IMR-90 (cell line): ENCODE data around the gene VSIG4. TPM values are rescaled to one million over a fixed set of nuclear protein-coding genes. Genes with fewer than 3 reads are reported as not detected.

ENCODE experiments used
- ATAC-seq: fragments of 200-7000 bp; cut with Tn5 transposase; 2 replicates; pipeline ENCODE4 v1.9.1; 2020; ENCODE audit warnings: low read depth, mild to moderate bottlenecking, moderate library complexity
- BruUV-seq: library from RNA; stranded (reverse); fragments of 400-500 nt; replicated peaks from 2 replicates; lab custom pipeline; 2021; lab: Mats Ljungman, UMichigan
- CTCF ChIA-PET: fragments of 300-600 bp; formaldehyde crosslinking; extraction: SDS; loops from one replicate; lab custom pipeline; 2021; ENCODE audit warnings: antibody characterized with exemption; lab: Yijun Ruan, JAX
- POLR2A ChIA-PET: fragments of 300-600 bp; sonication (Branson Sonifier 250); formaldehyde crosslinking; loops from one replicate; lab custom pipeline; 2022; ENCODE audit warnings: antibody characterized with exemption; ENCODE audit not compliant: unreplicated experiment; lab: Charles Lee
- DNase-seq: peaks from one replicate; pipeline ENCODE4 v3.0.0; 2013
- H2AFZ ChIP-seq: replicated peaks from 2 replicates; pipeline ENCODE3; 2013; ENCODE audit warnings: low read length, mild to moderate bottlenecking; ENCODE audit not compliant: poor library complexity
- H2AK5ac ChIP-seq: 2 replicates; pipeline ENCODE4 v1.6.1; 2013; ENCODE audit warnings: low read depth, low read length, inconsistent platforms
- H2AK9ac ChIP-seq: replicated peaks from 2 replicates; pipeline ENCODE3; 2013; ENCODE audit warnings: mild to moderate bottlenecking, low read depth, low read length, moderate library complexity; ENCODE audit not compliant: poor library complexity
- H2BK120ac ChIP-seq: 2 replicates; pipeline ENCODE4 v1.6.1; 2013; ENCODE audit warnings: low read depth, low read length, inconsistent platforms
- H2BK15ac ChIP-seq: 3 replicates; pipeline ENCODE4 v1.6.1; 2013; ENCODE audit warnings: low read depth, low read length, inconsistent platforms
- H2BK20ac ChIP-seq: 2 replicates; pipeline ENCODE4 v1.6.1; 2013; ENCODE audit warnings: low read depth, mild to moderate bottlenecking, inconsistent platforms, low read length, moderate library complexity
- H2BK5ac ChIP-seq: 2 replicates; pipeline ENCODE4 v1.6.1; 2013; ENCODE audit warnings: mild to moderate bottlenecking, low read depth, low read length, inconsistent platforms; ENCODE audit not compliant: poor library complexity, severe bottlenecking
- H3K14ac ChIP-seq: replicated peaks from 2 replicates; pipeline ENCODE4 v1.6.1; 2013; ENCODE audit warnings: low read depth, low read length, inconsistent platforms
- H3K18ac ChIP-seq: 2 replicates; pipeline ENCODE4 v1.6.1; 2013; ENCODE audit warnings: low read depth, low read length, control low read depth
- H3K23ac ChIP-seq: 2 replicates; pipeline ENCODE4 v1.6.1; 2013; ENCODE audit warnings: low read depth, low read length, inconsistent platforms
- H3K27ac ChIP-seq: 2 replicates; pipeline ENCODE4 v1.5.1; 2013; ENCODE audit warnings: mild to moderate bottlenecking, control low read depth, low read length; ENCODE audit not compliant: insufficient read depth
- H3K27me3 ChIP-seq: 2 replicates; pipeline ENCODE4 v1.6.1; 2013; ENCODE audit warnings: low read length; ENCODE audit not compliant: control insufficient read depth, insufficient read depth
- H3K36me3 ChIP-seq: 2 replicates; pipeline ENCODE4 v1.6.1; 2013; ENCODE audit warnings: low read length, mixed read lengths; ENCODE audit not compliant: control insufficient read depth, insufficient read depth
- H3K4ac ChIP-seq: 2 replicates; pipeline ENCODE4 v1.6.1; 2013; ENCODE audit warnings: low read depth, low read length, inconsistent platforms
- H3K4me1 ChIP-seq: 2 replicates; pipeline ENCODE4 v1.6.1; 2013; ENCODE audit warnings: low read length, mixed read lengths; ENCODE audit not compliant: control insufficient read depth, insufficient read depth
- H3K4me2 ChIP-seq: 2 replicates; pipeline ENCODE4 v1.6.1; 2013; ENCODE audit warnings: low read depth, mild to moderate bottlenecking, control low read depth, low read length, moderate library complexity
- H3K4me3 ChIP-seq: 2 replicates; pipeline ENCODE4 v1.5.1; 2013; ENCODE audit warnings: low read depth, mild to moderate bottlenecking, control low read depth, low read length, moderate library complexity; ENCODE audit not compliant: insufficient read depth
- H3K56ac ChIP-seq: 2 replicates; pipeline ENCODE4 v1.6.1; 2013; ENCODE audit warnings: low read length, inconsistent platforms; ENCODE audit not compliant: insufficient read depth; ENCODE audit errors: extremely low read depth
- H3K79me1 ChIP-seq, 2 experiments: 2 replicates each; pipeline ENCODE4 v1.6.1; 2013; ENCODE audit warnings: low read length in 2 of 2, inconsistent platforms in 1 of 2, low read depth in 1 of 2
- H3K9ac ChIP-seq: 2 replicates; pipeline ENCODE4 v1.6.1; 2013; ENCODE audit warnings: low read depth, low read length, control low read depth
- H3K9me1 ChIP-seq: 2 replicates; pipeline ENCODE4 v1.6.1; 2013; ENCODE audit warnings: low read length, inconsistent platforms; ENCODE audit not compliant: insufficient read depth
- H3K9me3 ChIP-seq: 2 replicates; pipeline ENCODE4 v1.6.1; 2013; ENCODE audit warnings: low read length; ENCODE audit not compliant: control insufficient read depth, insufficient read depth
- H4K20me1 ChIP-seq: 2 replicates; pipeline ENCODE4 v1.6.1; 2013; ENCODE audit warnings: low read length, inconsistent platforms; ENCODE audit not compliant: insufficient read depth
- H4K5ac ChIP-seq: 2 replicates; pipeline ENCODE4 v1.6.1; 2013; ENCODE audit warnings: mild to moderate bottlenecking, low read depth, low read length, control low read depth
- H4K8ac ChIP-seq, 2 experiments: 2 replicates each; pipeline ENCODE4 v1.6.1; 2013; ENCODE audit warnings: low read depth in 2 of 2, low read length in 2 of 2, control low read depth in 1 of 2, inconsistent platforms in 1 of 2
- H4K91ac ChIP-seq: 2 replicates; pipeline ENCODE4 v1.6.1; 2013; ENCODE audit warnings: low read depth, low read length, inconsistent platforms; ENCODE audit not compliant: insufficient read depth
- FOS ChIP-seq: fragments of 150-350 bp; IDR thresholded peaks from 2 replicates; pipeline ENCODE4 v1.6.1; 2016; ENCODE audit warnings: low read depth, low read length
- MAFK ChIP-seq: IDR thresholded peaks from 2 replicates; pipeline ENCODE4 v1.6.1; 2012; ENCODE audit warnings: low read depth, low read length, improper control_type of control experiment
- MAZ ChIP-seq: IDR thresholded peaks from 2 replicates; pipeline ENCODE4 v1.6.1; 2012; ENCODE audit warnings: low read depth, mild to moderate bottlenecking, low read length, improper control_type of control experiment, moderate library complexity, borderline replicate concordance
- MXI1 ChIP-seq: IDR thresholded peaks from 2 replicates; pipeline ENCODE4 v1.6.1; 2012; ENCODE audit warnings: low read depth, mild to moderate bottlenecking, low read length, moderate library complexity, borderline replicate concordance
- POLR2A ChIP-seq: IDR thresholded peaks from 2 replicates; pipeline ENCODE4 v1.6.1; 2012; ENCODE audit warnings: mild to moderate bottlenecking, low read depth, low read length
- RAD21 ChIP-seq: IDR thresholded peaks from 2 replicates; pipeline ENCODE4 v1.6.1; 2012; ENCODE audit warnings: low read length, improper control_type of control experiment
- RCOR1 ChIP-seq: IDR thresholded peaks from 2 replicates; pipeline ENCODE4 v1.6.1; 2012; ENCODE audit warnings: mild to moderate bottlenecking, low read length, improper control_type of control experiment; ENCODE audit not compliant: insufficient replicate concordance
- SMC3 ChIP-seq: fragments of 150-350 bp; IDR thresholded peaks from 2 replicates; pipeline ENCODE4 v1.6.1; 2016; ENCODE audit warnings: low read depth, mild to moderate bottlenecking, antibody characterized with exemption, low read length, moderate library complexity
- USF2 ChIP-seq: fragments of 150-350 bp; IDR thresholded peaks from 2 replicates; pipeline ENCODE4 v1.6.1; 2017; ENCODE audit warnings: mild to moderate bottlenecking, antibody characterized with exemption, low read length, low read depth
- WGBS, 2 experiments: methylation state at CpG; one replicate each; pipeline versions ENCODE4 v1.1.5 to v1.1.7; 2013; ENCODE audit warnings: missing lambda C conversion rate in 2 of 2; ENCODE audit not compliant: insufficient read length in 1 of 2; ENCODE audit errors: extremely low coverage in 2 of 2; 5-methylcytosine and 5-hydroxymethylcytosine counted together
- dilution Hi-C: fragments of 300-500 bp; cut with HindIII; formaldehyde crosslinking; loops from one replicate; pipeline ENCODE4 v1.14.3; 2018; ENCODE audit warnings: low sequenced_read_pairs; ENCODE audit not compliant: unreplicated experiment
- in situ Hi-C: fragments of 300-500 bp; cut with MboI; formaldehyde crosslinking; loops from 3 replicates; pipeline ENCODE4 v1.14.3; 2019; ENCODE audit warnings: low sequenced_read_pairs, inconsistent platforms, mixed read lengths
- intact Hi-C: fragments of 100-400 bp; cut with micrococcal nuclease; formaldehyde crosslinking; loops from 2 replicates; pipeline ENCODE4 v1.10.0; 2022
- polyA plus RNA-seq, 3 experiments: library from polyadenylated mRNA; depleted of rRNA; stranded (reverse); fragments of >200 nt; gene quantifications; 2 replicates each; pipeline ENCODE4 v1.2.3, GENCODE V29; 2012; ENCODE audit warnings: low replicate concordance in 1 of 3
- total RNA-seq: library from RNA; depleted of rRNA; stranded (reverse); fragments of >200 nt; gene quantifications from 2 replicates; pipeline ENCODE4 v1.2.3, GENCODE V29; 2012
- TF ChIP-seq, protein P1 (sequence below): fragments of 150-350 bp; IDR thresholded peaks from 2 replicates; pipeline ENCODE4 v1.6.1; 2016; ENCODE audit warnings: low read depth, mild to moderate bottlenecking, low read length, moderate library complexity, borderline replicate concordance
- TF ChIP-seq, protein P2 (sequence below): conservative IDR thresholded peaks from 2 replicates; pipeline ENCODE4 v1.5.1; 2012; ENCODE audit warnings: mild to moderate bottlenecking, low read depth, low read length, improper control_type of control experiment

Gene VSIG4
- total and polyA plus RNA-seq, 2 of the 4 experiments (the other 2 are of a cell fraction): not detected

- Histone ChIP-seq H4K8ac (no peak overlapping the region), H2BK15ac (no peak overlapping the region), H2AK5ac (no peak overlapping the region), H3K9me3 (no peaks in the 10 kb centered on the region), H3K27ac (no peak overlapping the region), H3K4me1 (no peaks in the 10 kb centered on the region), H3K4ac (no peak overlapping the region), H4K20me1 (no peaks in the 10 kb centered on the region), H3K9me1 (no peaks in the 10 kb centered on the region), H3K4me2 (no peak overlapping the region), H3K79me1 (no peaks in the 10 kb centered on the region), H4K91ac (no peak overlapping the region), H2BK120ac (no peak overlapping the region), H3K36me3 (no peaks in the 10 kb centered on the region), H2BK5ac (no peak overlapping the region), H3K14ac (no peak overlapping the region), H3K56ac (no peak overlapping the region), H2AFZ (no peak overlapping the region), H3K9ac (no peak overlapping the region), H3K23ac (no peak overlapping the region), H4K5ac (no peak overlapping the region), H2BK20ac (no peak overlapping the region), H3K18ac (no peak overlapping the region), H3K4me3 (no peak overlapping the region), H3K27me3 (peaks cover 1% of the 10 kb centered on the region; the same call in 1 of the 2 replicates), H2AK9ac (no peak overlapping the region)
- TF ChIP-seq FOS (no peak), SMC3 (no peak), RCOR1 (no peak), USF2 (no peak), MXI1 (no peak), MAFK (no peak), MAZ (no peak), RAD21 (no peak), POLR2A (no peak)
- TF ChIP-seq, protein P1, sequence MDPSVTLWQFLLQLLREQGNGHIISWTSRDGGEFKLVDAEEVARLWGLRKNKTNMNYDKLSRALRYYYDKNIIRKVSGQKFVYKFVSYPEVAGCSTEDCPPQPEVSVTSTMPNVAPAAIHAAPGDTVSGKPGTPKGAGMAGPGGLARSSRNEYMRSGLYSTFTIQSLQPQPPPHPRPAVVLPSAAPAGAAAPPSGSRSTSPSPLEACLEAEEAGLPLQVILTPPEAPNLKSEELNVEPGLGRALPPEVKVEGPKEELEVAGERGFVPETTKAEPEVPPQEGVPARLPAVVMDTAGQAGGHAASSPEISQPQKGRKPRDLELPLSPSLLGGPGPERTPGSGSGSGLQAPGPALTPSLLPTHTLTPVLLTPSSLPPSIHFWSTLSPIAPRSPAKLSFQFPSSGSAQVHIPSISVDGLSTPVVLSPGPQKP: no peak
- TF ChIP-seq, protein P2, sequence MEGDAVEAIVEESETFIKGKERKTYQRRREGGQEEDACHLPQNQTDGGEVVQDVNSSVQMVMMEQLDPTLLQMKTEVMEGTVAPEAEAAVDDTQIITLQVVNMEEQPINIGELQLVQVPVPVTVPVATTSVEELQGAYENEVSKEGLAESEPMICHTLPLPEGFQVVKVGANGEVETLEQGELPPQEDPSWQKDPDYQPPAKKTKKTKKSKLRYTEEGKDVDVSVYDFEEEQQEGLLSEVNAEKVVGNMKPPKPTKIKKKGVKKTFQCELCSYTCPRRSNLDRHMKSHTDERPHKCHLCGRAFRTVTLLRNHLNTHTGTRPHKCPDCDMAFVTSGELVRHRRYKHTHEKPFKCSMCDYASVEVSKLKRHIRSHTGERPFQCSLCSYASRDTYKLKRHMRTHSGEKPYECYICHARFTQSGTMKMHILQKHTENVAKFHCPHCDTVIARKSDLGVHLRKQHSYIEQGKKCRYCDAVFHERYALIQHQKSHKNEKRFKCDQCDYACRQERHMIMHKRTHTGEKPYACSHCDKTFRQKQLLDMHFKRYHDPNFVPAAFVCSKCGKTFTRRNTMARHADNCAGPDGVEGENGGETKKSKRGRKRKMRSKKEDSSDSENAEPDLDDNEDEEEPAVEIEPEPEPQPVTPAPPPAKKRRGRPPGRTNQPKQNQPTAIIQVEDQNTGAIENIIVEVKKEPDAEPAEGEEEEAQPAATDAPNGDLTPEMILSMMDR: no peak
- in situ Hi-C loops (no loop called here), dilution Hi-C loops (no loop called here), intact Hi-C loops (no loop called here)
- ChIA-PET CTCF (no interaction called here), POLR2A (no interaction called here)
- BruUV-seq: no TSS peak
- DNase-seq (no peak), ATAC-seq (no peak)
- no CpG with 5 or more reads among the region's 1 CpG for WGBS, 2 experiments
Observed at GRCh38 chrX:66036231-66036630, 3.6 kb downstream of the VSIG4 start.
